Glomerular visceral epithelial cell (primary cell): Measurements from ENCODE around the gene GNL3.
A peak's percentile ranks its signal among the peaks of the same experiment; 100 is the strongest.

ENCODE experiments used
- DNase-seq: peaks from one replicate; pipeline ENCODE4 v3.0.0-alpha.2; 2016; ENCODE audit errors: extremely low spot score

Gene GNL3

GRCh38 chr3:52689151-52689550, 3.3 kb downstream of the GNL3 start:
- no peak for DNase-seq

DNA sequence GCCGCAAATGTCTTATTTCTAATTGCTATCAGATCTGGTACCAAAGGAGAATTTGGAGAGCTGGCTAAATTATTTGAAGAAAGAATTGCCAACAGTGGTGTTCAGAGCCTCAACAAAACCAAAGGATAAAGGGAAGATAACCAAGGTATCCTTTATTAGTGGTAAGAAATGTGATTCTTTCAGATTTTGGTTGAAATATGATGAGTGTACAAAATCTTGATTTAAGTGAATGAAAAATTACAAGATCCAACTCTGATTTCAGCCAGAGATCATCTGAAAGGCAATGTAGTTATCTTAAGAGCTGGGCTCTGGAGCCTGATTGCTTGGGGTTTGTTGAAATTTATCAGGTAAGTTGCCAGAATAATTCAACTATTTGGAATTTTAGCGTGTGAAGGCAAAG, 4.7 kb downstream of the GNL3 start:
- no peak for DNase-seq

DNA sequence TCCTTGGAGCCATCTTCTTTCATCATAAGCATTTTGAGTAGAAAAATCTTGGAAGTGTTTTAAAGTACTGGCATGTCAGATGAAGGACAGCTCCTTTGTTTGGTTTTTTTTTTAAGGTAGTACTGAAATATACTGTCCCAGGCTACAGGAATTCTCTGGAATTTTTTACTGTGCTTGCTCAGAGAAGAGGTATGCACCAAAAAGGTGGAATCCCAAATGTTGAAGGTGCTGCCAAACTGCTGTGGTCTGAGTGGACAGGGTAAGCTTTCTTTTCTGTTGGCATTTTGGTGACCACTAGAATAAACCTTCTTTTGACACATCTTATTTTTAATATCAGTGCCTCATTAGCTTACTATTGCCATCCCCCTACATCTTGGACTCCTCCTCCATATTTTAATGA, 7.2 kb downstream of the GNL3 start:
- DNase-seq, result no peak

DNA sequence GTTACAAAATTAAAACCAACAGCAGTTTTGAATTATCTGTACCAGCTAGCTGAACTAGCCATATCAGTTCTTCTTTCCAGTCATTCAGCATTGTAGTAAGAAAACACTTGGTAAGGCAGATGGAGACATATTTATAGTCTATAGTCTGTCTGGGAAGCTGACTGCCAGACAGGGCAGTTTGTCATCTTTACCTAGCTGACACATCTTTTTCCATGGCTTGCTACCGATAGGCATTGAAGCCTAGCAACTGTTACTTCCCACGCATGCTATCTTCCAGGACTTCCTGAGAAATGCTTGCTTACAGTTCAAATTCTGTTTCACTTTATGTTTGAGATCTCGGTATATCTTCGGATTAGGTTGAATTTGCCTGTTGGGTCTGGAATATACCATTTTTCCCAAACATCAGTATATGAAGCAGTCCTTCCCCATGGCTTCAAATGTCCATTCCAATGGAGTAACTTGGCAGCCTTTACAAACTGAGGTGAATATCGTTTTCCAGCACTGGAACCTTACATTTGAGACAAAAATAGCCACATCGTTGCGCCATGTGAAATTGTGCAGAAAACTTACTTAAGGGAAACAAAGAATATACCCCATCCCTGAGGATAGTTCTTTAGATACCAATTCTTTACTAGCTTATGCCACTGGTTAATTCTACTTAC, 8.8 kb downstream of the GNL3 start:
- no peak for DNase-seq

DNA sequence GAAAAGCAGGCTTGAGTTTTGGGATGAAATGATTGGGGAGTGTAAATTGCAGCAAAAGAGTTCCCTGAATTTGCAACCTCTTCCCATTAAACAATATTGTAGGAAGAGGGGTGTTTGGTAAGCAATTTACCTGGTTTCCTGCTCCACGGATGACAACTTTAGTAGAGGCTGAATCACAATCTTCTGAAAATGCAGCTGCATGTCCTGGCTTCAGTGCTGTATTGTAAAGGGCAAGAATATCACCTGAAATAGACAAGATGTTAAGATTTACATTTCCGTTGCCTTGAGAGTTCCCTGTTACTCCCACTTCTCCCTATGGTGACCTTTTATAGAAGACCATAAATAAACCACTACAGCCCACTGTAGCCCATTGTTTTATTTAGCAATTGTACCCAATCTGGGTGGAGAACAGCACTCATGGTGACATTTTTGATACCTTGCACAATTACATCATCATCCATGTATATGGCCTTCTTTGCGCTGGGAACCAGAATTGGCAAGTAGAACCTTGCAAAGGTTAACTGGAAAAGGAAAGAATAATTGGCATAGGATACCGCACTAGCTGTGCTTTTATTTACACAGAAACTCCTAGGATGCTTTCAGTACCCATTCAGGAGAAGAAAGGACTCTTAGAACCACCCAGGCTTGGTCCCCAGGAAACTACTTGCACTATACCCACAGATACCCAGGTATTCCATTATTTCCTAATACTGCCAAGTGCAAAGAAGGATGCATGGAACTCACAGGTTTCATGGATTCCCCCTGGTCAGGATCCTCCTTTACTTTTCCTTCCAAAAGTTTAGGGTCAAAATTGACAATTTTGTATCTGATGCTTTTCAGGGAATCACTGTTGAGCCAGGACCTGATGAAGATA, 10.2 kb downstream of the GNL3 start:
- no peak for DNase-seq

DNA sequence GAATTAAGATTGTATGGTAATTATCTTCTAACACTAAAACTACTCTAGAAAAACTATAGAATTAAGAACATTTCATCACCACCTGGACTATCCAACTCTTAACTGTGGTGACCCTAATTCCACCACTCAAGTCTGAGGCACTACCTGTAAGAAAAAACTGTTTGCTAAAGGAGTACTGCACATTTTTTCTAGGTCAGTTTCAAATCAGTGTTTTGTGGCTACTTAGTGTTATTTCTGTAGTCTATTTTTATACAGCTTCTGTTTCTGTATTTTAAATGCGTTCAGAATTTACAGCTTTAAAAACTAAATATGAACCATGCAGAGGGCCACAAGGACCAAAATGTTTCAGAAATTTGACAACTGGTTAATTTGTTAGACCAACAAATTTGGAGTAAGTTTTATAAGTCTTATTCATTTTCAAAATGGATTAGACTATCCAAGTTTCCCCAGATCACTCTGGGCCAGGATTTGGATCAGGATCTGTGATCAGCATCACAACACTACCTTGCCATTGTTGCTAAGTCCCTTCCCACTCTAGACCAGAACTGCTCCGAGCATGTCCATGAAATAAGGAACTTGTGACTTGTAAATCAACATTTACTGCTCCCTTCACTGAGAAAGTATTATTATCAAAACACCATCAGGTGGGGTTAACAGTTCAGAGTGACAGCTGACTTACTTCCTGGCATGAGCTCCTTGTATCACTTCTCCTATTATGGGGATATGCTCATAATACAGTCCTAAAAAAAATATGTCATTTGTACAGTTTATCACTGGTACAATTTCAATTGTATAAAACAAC, 11.2 kb downstream of the GNL3 start:
- DNase-seq, result no peak

- DNase-seq, result no peak
Measured at GRCh38 chr3:52697632-52697965, 11.8 kb downstream of the GNL3 start.

DNA sequence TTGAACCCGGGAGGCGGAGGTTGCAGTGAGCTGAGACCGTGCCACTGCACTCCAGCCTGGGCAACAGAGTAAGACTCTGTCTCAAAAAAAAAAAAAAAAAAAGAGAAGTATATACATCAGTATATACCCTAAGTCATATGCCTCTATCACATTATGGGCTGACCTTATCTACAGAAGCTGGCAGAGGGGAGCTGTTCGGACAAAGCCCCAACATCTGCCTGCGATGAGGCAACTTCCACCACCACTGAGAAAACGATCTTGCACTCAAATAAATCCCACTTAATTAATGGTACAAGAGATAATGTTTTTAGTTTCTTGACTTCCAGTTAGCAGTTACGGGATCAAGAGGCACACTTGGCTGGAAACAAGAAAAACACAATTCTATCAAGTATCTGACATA, 17.5 kb downstream of the GNL3 start:
- no peak for DNase-seq

- peak; percentile 32 for DNase-seq
Measured at GRCh38 chr3:52704611-52705437, 19.0 kb downstream of the GNL3 start.

- DNase-seq, result no peak
Measured at GRCh38 chr3:52705438-52705687, 19.5 kb downstream of the GNL3 start.

DNA sequence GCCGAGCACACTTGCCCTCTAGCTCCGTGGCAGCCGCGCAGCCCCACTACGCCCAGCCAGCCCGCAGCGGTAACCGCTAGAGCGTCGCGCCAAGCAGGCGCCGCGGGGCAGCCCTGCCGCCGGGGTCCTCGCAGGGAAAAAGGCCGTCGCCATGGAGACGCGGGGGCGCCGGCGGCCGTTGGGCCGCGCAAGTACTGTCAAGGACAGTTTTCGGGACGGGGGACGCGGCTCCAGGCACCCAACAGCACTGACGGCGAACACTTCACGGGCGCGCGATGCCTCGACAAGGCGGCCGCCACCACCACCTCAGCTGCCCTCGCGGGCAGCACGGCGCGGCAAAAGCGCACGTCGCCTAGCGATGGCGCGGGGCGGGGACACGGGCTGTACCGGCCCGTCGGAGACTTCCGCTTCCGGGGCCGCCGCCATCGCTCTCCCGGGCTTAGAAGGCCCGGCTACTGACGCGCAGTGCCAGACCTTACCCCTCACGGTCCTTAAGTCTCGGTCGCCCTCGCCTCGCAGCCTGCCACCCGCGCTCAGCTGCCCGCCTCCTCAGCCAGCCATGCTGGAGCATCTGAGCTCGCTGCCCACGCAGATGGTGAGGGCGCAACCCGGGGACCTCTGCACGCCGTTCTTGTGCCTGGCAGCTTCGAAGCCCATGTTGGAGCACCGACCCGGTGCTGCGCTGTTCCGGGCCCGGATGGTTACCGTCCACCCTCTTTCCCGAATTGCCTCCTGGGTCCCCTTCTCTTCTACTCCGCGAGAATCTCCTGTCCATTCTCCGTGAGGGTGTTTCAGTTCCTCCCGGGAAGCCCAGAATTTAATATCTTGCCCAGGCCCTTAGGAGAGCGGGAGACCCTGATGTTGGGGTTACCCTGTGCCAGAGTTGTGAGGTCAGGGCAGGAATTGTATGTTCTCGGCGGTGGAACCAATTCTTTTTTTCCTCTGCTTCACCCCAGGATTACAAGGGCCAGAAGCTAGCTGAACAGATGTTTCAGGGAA, 20.2 kb downstream of the GNL3 start, which contains the start of the genes GLT8D1 and SPCS1:
GLT8D1 (minus strand) TSS at position 104 of the 999 bp plus-strand sequence. CDS start 5,331 bp downstream, outside the sequence.
SPCS1 (plus strand) TSS at position 419 of the 999 bp plus-strand sequence; CDS start at position 560, 141 bp downstream.
- peak; percentile 81 for DNase-seq

- DNase-seq, result no peak
Measured at GRCh38 chr3:52707585-52707984, 21.8 kb downstream of the GNL3 start.

GRCh38 chr3:52710512-52710911, 24.7 kb downstream of the GNL3 start:
- no peak for DNase-seq

- DNase-seq, result no peak
Measured at GRCh38 chr3:52712291-52713212, 26.7 kb downstream of the GNL3 start.

- DNase-seq, result no peak
Measured at GRCh38 chr3:52714335-52715302, 28.8 kb downstream of the GNL3 start.

GRCh38 chr3:52715714-52716305, 30.0 kb downstream of the GNL3 start:
- DNase-seq, result no peak

- DNase-seq, result no peak
Measured at GRCh38 chr3:52719618-52720017, 33.8 kb downstream of the GNL3 start.
